NCI-H82 treated with DMSO at 0.1 percent for 48 hours (cell line): ENCODE results near the gene SLC6A6.

Experiments used
- DNase-seq: peaks from one replicate; lab custom pipeline; 2025; ENCODE audit not compliant: unreplicated experiment; lab: John Stamatoyannopoulos, UW

Gene SLC6A6

DNA sequence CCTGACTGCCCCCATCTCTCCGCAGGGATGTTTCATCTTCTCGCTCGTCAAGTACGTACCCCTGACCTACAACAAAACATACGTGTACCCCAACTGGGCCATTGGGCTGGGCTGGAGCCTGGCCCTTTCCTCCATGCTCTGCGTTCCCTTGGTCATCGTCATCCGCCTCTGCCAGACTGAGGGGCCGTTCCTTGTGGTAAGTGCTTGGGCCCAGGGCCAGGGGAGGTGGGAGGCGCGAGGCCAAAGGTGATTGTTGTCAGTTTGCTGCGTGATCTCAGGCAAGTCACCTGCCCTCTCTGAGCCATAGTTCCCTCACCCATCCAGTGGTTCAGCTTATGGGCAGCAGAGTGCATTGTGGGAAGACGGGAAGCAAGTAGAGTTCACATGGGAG is 79.2 kb downstream of the SLC6A6 start:
- no peak for DNase-seq

DNA sequence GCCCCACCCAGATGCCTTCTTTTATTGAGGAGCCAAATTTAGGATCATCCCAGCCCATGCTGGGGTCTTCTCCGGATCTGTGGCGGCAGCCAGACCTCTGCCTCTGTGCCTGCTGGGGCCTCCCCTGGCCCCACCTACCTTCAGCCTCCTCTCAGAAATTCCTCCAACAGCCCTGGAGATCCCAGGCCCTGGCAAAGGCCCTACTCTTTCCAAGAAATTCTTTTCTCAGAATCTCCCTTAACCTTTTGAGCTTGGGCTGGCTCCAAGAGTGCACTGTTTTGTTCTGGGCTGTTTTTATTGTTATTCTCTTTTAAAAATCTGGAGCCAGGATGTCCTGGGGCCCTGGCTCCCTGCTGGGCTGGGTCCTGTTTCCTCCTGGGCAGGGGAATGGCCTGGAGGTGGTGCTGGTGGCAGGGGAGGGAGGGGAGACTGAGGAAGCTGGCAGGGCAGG is 79.9 kb downstream of the SLC6A6 start:
- no peak for DNase-seq

GRCh38 chr3:14483286-14483685 is 80.9 kb downstream of the SLC6A6 start:
- DNase-seq, result no peak

GRCh38 chr3:14484741-14485140 is 82.3 kb downstream of the SLC6A6 start:
- no peak for DNase-seq

DNA sequence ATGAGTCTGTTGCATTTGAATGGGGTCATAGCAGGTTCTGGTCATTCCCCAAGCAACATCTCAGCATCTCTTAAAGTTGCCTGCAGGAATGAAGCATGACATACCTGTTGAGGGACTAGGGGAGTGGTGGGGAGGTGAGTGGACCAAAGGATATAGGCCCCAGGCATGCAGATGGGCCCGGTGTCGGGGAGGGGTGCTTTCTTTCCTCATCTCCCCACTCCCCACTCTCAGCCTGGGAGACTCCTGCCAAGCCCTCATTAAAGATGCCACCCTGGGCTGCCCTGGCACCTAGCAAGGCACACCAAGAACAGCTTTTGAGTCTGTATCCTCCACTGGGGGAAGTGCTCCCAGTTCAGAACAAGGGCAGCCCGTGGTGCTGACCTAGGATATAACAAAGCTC is 83.6 kb downstream of the SLC6A6 start:
- DNase-seq, result no peak

- DNase-seq, result no peak
Measured at GRCh38 chr3:14486460-14486859, 84.1 kb downstream of the SLC6A6 start.

DNA sequence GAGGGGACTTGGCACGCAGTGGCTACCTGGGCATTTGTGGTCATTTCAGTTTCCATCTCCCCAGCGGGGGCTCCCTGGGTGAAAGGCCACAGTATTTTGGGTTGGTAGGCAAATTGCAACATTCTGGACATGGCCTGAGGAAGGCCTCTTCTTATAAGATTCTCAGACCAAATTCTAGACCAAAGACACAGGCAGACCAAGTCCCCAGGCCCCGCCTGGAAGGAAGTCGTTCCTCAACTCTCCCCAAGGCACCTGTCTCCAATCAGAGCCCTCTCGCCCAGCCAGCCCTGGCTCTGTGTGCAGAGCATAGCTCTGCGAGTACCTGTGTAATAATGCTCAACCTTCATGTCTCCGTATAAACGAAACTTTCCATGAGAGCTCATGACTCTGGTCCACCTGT is 84.7 kb downstream of the SLC6A6 start:
- no peak for DNase-seq

- no peak for DNase-seq
Measured at GRCh38 chr3:14487821-14488220, 85.4 kb downstream of the SLC6A6 start.

DNA sequence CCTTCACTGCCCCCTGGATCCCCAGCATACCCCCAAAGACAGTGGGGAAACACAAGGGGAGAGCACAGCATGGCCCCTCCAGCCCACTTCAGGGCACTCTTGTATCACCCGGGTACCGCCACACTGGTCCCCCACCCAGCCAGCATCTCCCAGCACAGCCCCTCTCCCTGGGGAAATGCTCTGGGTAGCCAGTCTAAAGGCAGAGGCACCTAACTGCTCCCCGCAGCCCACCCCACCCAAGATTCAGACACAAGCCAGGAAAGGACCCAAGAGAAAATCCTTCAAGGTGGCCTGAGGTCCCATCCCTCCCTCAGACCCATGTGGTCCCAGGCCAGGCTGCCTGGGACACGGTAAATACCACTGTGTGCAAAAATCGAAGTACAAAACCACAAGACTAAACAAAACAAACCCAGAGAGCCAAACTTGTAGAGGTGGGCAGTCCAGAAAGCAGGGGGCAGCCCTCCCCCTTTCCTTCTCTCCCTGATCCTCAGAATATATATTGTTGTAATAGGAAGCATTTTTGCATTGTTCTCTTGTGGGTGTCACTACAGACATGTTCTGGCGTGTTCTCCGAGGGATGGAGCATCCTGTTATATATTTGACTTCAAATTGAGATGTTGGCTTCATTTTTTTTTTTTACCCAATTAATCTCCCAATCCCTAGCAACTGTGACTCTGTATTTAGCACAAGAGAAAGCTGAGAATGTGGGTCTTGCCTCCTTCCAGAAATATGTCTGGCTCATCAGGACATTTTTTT is 86.1 kb downstream of the SLC6A6 start:
- no peak for DNase-seq

- no peak for DNase-seq
Measured at GRCh38 chr3:14489641-14490040, 87.2 kb downstream of the SLC6A6 start.

DNA sequence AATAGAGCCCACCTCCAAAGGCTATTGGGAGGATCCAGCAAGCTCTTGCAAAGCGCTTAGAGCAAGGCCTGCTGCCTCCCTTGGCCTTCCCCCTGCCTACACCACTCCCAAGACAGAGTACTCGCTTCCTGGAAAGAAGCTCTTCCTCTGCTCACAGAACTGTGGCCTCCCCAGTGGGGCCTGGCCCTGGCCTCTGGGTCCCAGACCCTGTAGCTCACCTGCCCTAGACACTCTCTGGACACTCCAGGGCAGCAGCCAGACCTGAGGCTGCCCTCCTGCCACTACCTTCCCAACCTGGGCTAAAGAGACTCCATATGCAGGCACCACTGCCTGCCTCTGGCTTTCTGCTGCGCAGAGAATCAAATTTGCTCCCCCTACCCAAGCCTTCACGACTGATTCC is 87.8 kb downstream of the SLC6A6 start:
- DNase-seq, result no peak

- no peak for DNase-seq
Measured at GRCh38 chr3:14490831-14491230, 88.4 kb downstream of the SLC6A6 start.

DNA sequence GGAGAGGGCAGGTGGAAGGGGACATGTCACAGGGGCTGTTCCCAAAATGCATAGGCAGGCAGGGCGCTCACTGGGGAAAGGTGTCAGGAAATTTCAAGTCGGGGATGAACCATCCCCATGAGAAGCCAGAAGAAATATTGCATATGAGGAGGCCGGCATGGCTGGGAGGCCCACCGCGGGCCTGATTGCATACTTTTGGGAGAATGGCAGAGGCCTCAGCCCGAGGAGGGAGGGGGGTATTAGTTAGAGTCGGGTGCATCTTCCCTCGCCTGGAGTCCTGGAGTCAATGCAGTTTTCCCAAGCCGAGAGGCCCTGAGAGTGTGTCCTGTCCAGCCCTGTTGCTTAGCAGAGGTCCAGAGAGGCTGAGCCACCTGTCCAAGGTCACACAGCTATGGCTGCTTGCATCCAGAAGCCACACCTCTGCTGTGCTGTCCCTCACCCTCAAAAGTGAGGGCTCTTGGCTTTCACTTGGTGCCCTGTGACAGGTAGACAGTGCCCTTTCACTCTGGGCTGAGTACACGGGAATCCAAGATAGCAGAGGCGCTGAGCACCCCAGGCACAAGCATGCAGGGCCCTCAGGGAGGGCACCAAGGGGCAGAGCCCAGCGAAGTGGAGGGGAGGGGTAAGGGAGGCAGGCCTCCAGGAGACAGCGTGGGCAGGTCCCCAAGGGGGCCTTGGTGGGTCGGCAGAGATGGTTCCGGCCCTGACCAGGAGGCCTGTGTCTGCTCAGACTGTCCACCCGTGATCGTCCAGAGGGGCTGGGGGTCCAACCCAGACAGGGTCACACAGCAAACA is 89.2 kb downstream of the SLC6A6 start:
- DNase-seq, result no peak

GRCh38 chr3:14492948-14493881 is 90.8 kb downstream of the SLC6A6 start:
- DNase-seq, result no peak

DNA sequence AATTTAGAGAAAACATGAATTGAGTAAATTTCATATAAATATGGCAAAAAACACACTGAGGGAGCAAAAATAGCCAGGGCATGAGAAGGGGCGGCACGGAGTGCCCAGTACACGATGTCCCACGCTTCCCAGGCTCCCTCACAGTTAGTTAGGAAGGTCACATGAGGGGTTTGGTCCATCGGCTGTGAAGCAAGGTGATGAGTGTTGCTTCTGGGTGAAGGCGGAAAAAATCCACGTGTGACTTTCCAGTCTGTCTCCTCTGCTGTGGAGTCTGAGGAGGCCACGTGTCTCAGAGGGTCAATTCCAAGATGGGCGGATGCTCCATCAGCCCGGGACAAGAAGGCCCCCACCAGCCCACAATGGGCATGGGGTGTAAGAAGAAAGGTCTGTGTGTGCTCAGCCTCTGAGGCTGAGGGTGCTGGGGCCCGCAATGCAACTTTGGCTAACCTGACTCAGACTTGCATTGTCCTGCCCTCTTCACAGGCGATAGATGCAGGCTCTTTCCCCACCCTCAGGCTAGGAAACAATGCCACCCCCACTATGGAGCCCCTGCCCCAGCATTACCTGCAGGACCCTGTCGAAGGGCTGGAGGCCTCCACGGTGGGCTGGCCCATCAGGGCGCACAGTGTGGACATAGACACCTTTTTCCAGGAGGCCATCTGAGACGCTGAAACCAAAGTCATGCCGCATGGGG is 92.0 kb downstream of the SLC6A6 start:
- no peak for DNase-seq

DNA sequence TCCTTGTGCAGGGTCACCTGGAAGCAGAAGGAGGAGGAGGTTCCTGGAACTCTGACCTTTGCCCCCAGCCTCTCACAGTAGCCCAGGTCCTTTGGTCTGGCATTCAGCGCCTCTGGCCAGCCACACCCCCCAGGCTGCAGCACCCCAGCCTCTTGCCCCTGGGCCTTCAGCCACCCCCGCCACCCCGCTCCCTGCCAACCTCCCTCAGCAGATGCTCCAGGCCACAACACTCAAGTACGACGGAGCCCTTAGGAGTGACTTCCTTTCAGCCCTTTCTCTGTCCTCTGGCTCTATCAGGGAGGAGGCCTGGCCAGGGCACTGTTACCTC is 92.5 kb downstream of the SLC6A6 start:
- no peak for DNase-seq

GRCh38 chr3:14496351-14496750 is 93.9 kb downstream of the SLC6A6 start:
- DNase-seq, result no peak

DNA sequence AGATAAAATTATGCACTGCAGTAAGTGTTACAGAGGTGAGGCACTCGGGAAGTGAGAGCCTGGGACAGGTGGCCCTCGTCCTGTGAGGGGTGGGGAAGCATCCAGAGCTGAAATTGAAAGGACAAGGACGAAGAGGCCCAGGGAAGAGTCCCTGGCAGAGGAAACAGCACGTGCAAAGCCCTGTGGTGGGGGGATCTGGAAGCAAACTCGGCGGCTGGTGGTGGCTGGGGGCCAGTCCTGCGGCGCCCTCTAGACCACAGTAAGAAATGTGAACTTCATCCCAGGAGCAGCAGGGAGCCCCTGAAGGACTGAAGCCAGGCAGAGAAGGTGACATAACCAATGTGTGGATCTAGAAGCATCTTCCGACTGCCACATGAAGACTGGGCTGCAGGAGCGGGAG is 94.9 kb downstream of the SLC6A6 start:
- DNase-seq, result no peak

GRCh38 chr3:14502472-14502871 is 100.1 kb downstream of the SLC6A6 start:
- no peak for DNase-seq

DNA sequence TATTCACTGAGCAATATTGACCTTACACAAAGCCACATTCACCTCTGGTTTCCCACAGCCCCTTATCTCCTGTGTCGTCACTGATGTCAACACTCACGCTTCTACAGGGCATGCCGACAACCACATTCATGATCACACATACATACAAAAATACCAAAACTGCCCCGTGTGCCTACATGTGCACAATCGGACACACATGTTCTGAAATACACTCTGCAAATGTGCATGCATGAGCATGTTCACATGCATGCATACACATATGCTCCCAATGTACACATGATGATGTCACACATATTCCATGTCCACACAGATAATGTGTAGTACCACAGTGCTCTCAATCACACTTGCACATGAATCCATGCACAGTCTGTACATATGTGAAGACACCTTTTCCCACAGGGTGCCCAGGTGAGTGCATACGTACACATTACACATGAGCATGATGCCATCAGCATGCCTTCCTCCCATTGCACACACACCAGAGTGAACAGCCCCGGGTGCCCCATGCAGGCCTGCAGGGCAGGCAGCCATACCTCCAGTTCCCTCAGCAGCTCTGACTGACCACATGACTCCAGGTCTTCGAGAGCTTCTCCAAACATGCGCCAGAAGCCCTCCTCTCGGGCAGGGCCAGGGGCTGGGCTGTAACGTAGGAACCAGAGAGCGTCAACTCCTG is 100.8 kb downstream of the SLC6A6 start:
- no peak for DNase-seq
